ENCODE measurements around the gene UBR4.

GRCh38 chr1:19068639-19069276, 141.3 kb downstream of the UBR4 start:
- TF ChIP-seq POLR2A (IDR thresholded peaks at IDR 0.05; ENCODE audit: low read length) (no peak), GATA1 (IDR thresholded peaks at IDR 0.05; ENCODE audit: low read depth, low read length) (no peak)
